Measurements from ENCODE around the gene ELOVL3.

ELOVL3 gene

GRCh38 chr10:102279104-102279503 is 53.0 kb downstream of the ELOVL3 start:
- no peak for TF ChIP-seq CTCF (conservative IDR thresholded peaks at IDR 0.05; ENCODE audit: low read depth, low read length)
- no peak for DNase-seq (ENCODE audit: low read depth)
- no peak overlapping the region for H3K4me3 ChIP-seq (ENCODE audit: low read length)
